ENCODE data around the gene ARHGEF12. TPM values are rescaled to one million over a fixed set of nuclear protein-coding genes. Genes with fewer than 3 reads are reported as not detected.

Gene ARHGEF12
- total and polyA plus RNA-seq, 2 donors (not counting 1 experiment from before 2014, with no cell fraction given): 2.0 to 21.6 TPM

GRCh38 chr11:120494595-120494994 is 158.4 kb downstream of the ARHGEF12 start:
- Histone ChIP-seq H4K20me1 (ENCODE audit: control insufficient read depth, insufficient read depth, low read length, poor library complexity, severe bottlenecking) (no peaks in the 10 kb centered on the region), H3K4me3 (ENCODE audit: control extremely low read depth in 1 of 5, extremely low read depth in 1 of 5, insufficient read depth in 1 of 5, low read depth in 2 of 5, low read length in 4 of 5) (no peak overlapping the region), H3K27me3 (replicated peaks in 1 of 4; ENCODE audit: control extremely low read depth in 1 of 4, control insufficient read depth in 3 of 4, insufficient read depth in 4 of 4, low read length in 3 of 4) (peaks cover 0 to 11% (median 0%) of the 10 kb centered on the region in 4 experiments), H3K79me2 (ENCODE audit: control insufficient read depth, insufficient read depth, low read length) (no peaks in the 10 kb centered on the region), H3K4me2 (replicated peaks; ENCODE audit: low read depth, low read length, poor library complexity, severe bottlenecking) (no peak overlapping the region), H3K9ac (ENCODE audit: low read length) (no peak overlapping the region), H3K27ac (ENCODE audit: low read length in 2 of 2) (no peak overlapping the region), H3K9me3 (ENCODE audit: control extremely low read depth in 1 of 3, control insufficient read depth in 2 of 3, insufficient read depth in 1 of 3, low read length in 2 of 3) (no peaks in the 10 kb centered on the region), H2AFZ (ENCODE audit: insufficient read depth, low read depth, low read length, poor library complexity, severe bottlenecking) (no peak overlapping the region), H3K36me3 (replicated peaks in 1 of 2; ENCODE audit: control extremely low read depth in 1 of 2, control insufficient read depth in 1 of 2, extremely low read depth in 1 of 2, insufficient read depth in 2 of 2, low read length in 1 of 2) (no peaks in the 10 kb centered on the region), H3K4me1 (ENCODE audit: control insufficient read depth in 2 of 2, insufficient read depth in 2 of 2, low read length in 2 of 2) (no peaks in the 10 kb centered on the region)
- no peak for ATAC-seq (ENCODE audit: low read depth)
- no peaks in the 10 kb centered on the region for H3K9me3 Mint-ChIP-seq (ENCODE audit: insufficient read depth)
- H3K4me1 Mint-ChIP-seq: no peaks in the 10 kb centered on the region
- POLR2A ChIA-PET: no interaction called here
- H3K27ac Mint-ChIP-seq: no peak overlapping the region
- CTCF ChIA-PET: no interaction called here
- 48% methylated on average over 2 of the region's 2 CpGs for WGBS (ENCODE audit: insufficient coverage)
- TF ChIP-seq EZH2 (IDR thresholded peaks at IDR 0.05; ENCODE audit: borderline replicate concordance, insufficient read depth, low read depth, low read length, poor library complexity, severe bottlenecking) (no peak), CTCF (IDR thresholded peaks at IDR 0.05) (no peak)
- intact Hi-C loops (cut with micrococcal nuclease): no loop called here
- no peak for DNase-seq
- H3K27me3 Mint-ChIP-seq: peaks cover 16% of the 10 kb centered on the region
- H3K4me3 Mint-ChIP-seq: no peak overlapping the region

GRCh38 chr11:120499088-120499487 is 162.9 kb downstream of the ARHGEF12 start:
- intact Hi-C loops (cut with micrococcal nuclease): no loop called here
- ChIA-PET POLR2A (no interaction called here), CTCF (interaction anchor here (0.7 kb wide), 1 partner anchor 13 kb away, joined by 5 read pairs; the partner anchor contains the start of gene GRIK4)
- H3K27me3 Mint-ChIP-seq: peaks cover 46% of the 10 kb centered on the region
- ATAC-seq (ENCODE audit: low read depth) (no peak), DNase-seq (no peak)
- Histone ChIP-seq H3K36me3 (replicated peaks in 1 of 2; ENCODE audit: control extremely low read depth in 1 of 2, control insufficient read depth in 1 of 2, extremely low read depth in 1 of 2, insufficient read depth in 2 of 2, low read length in 1 of 2) (no peaks in the 10 kb centered on the region), H3K4me3 (ENCODE audit: control extremely low read depth in 1 of 5, extremely low read depth in 1 of 5, insufficient read depth in 1 of 5, low read depth in 2 of 5, low read length in 4 of 5) (no peak overlapping the region), H3K4me2 (replicated peaks; ENCODE audit: low read depth, low read length, poor library complexity, severe bottlenecking) (no peak overlapping the region), H3K9me3 (ENCODE audit: control extremely low read depth in 1 of 3, control insufficient read depth in 2 of 3, insufficient read depth in 1 of 3, low read length in 2 of 3) (no peaks in the 10 kb centered on the region), H2AFZ (ENCODE audit: insufficient read depth, low read depth, low read length, poor library complexity, severe bottlenecking) (no peak overlapping the region), H3K79me2 (ENCODE audit: control insufficient read depth, insufficient read depth, low read length) (no peaks in the 10 kb centered on the region), H3K27me3 (replicated peaks in 1 of 4; ENCODE audit: control extremely low read depth in 1 of 4, control insufficient read depth in 3 of 4, insufficient read depth in 4 of 4, low read length in 3 of 4) (peaks cover 0 to 13% (median 6%) of the 10 kb centered on the region in 4 experiments), H4K20me1 (ENCODE audit: control insufficient read depth, insufficient read depth, low read length, poor library complexity, severe bottlenecking) (no peaks in the 10 kb centered on the region), H3K9ac (ENCODE audit: low read length) (no peak overlapping the region), H3K4me1 (ENCODE audit: control insufficient read depth in 2 of 2, insufficient read depth in 2 of 2, low read length in 2 of 2) (no peaks in the 10 kb centered on the region), H3K27ac (ENCODE audit: low read length in 2 of 2) (no peak overlapping the region)
- 95% methylated on average over 4 of the region's 8 CpGs for WGBS (ENCODE audit: insufficient coverage)
- H3K4me3 Mint-ChIP-seq: no peak overlapping the region
- no peak overlapping the region for H3K27ac Mint-ChIP-seq
- no peaks in the 10 kb centered on the region for H3K4me1 Mint-ChIP-seq
- no peak for TF ChIP-seq EZH2 (IDR thresholded peaks at IDR 0.05; ENCODE audit: borderline replicate concordance, insufficient read depth, low read depth, low read length, poor library complexity, severe bottlenecking)
- no peak for TF ChIP-seq CTCF (IDR thresholded peaks at IDR 0.05)
- no peaks in the 10 kb centered on the region for H3K9me3 Mint-ChIP-seq (ENCODE audit: insufficient read depth)
